ENCODE data around the gene CACNA1C. TPM values are rescaled to one million over a fixed set of nuclear protein-coding genes. Genes with fewer than 3 reads are reported as not detected.

The CACNA1C gene
- total RNA-seq, 1 experiment from 2014 or later, result 1.1 TPM

- H3K4ac ChIP-seq (ENCODE audit: low read depth, low read length), result no peak overlapping the region
- H4K8ac ChIP-seq (replicated peaks; ENCODE audit: insufficient read length, low read depth, low read length), result no peak overlapping the region
- no peak overlapping the region for H2AK5ac ChIP-seq (ENCODE audit: insufficient read length, low read length)
- no peak overlapping the region for H3K27ac ChIP-seq (ENCODE audit: insufficient read length, low read depth, low read length)
- no peaks in the 10 kb centered on the region for H3K9me3 ChIP-seq (ENCODE audit: control insufficient read depth, low read depth, low read length)
- no peak overlapping the region for H3K18ac ChIP-seq (ENCODE audit: insufficient read length, low read depth, low read length)
- no peak overlapping the region for H4K5ac ChIP-seq (ENCODE audit: insufficient read length, low read depth, low read length)
- no peak overlapping the region for H2BK12ac ChIP-seq (ENCODE audit: insufficient read length, low read depth, low read length)
- no peak overlapping the region for H2BK15ac ChIP-seq (ENCODE audit: low read depth, low read length)
- no peak for TF ChIP-seq CTCF (conservative IDR thresholded peaks at IDR 0.05)
- Mint-ChIP-seq H3K27ac (no peak overlapping the region), H3K4me1 (peaks cover 6 to 15% of the 10 kb centered on the region in 2 experiments), H3K9me3 (peaks cover 0 to under 1% of the 10 kb centered on the region in 2 experiments; a peak in 1 of 5 replicates), H3K4me3 (no peak overlapping the region), H3K36me3 (ENCODE audit: insufficient read depth in 1 of 3, low read depth in 3 of 3) (no peaks in the 10 kb centered on the region), H3K27me3 (ENCODE audit: low read depth) (peaks cover 3% of the 10 kb centered on the region; the same call in 1 of the 2 replicates)
- H3T11ph ChIP-seq (ENCODE audit: low read length), result no peak overlapping the region
- H3K56ac ChIP-seq (ENCODE audit: insufficient read length, low read depth, low read length), result no peak overlapping the region
- no peak overlapping the region for H3K4me2 ChIP-seq (ENCODE audit: insufficient read depth, insufficient read length, low read length)
- no peaks in the 10 kb centered on the region for H3K23me2 ChIP-seq (ENCODE audit: insufficient read length, low read depth, low read length, poor library complexity, severe bottlenecking)
- no peak overlapping the region for H2BK120ac ChIP-seq (ENCODE audit: low read depth, low read length, poor library complexity, severe bottlenecking)
- H3K4me1 ChIP-seq (ENCODE audit: insufficient read depth, low read length), result no peaks in the 10 kb centered on the region
- H3K79me2 ChIP-seq (ENCODE audit: insufficient read depth, low read length), result no peaks in the 10 kb centered on the region
- no peak overlapping the region for H4K91ac ChIP-seq (ENCODE audit: insufficient read length, low read depth, low read length)
- no peak overlapping the region for H2AFZ ChIP-seq (ENCODE audit: low read length)
- H4K20me1 ChIP-seq (ENCODE audit: control insufficient read depth, insufficient read depth, insufficient read length), result no peaks in the 10 kb centered on the region
- WGBS (ENCODE audit: extremely low coverage, insufficient read length, low lambda C conversion rate), result no CpG with 5 or more reads among the region's 20 CpGs
- no peak overlapping the region for H2BK5ac ChIP-seq (ENCODE audit: insufficient read length, low read length)
- peak; percentile 37 for DNase-seq
- no peak overlapping the region for H2BK20ac ChIP-seq (ENCODE audit: low read depth, low read length, poor library complexity, severe bottlenecking)
- H3K9ac ChIP-seq (ENCODE audit: extremely low read depth, insufficient read length, low read length), result no peak overlapping the region
- no peaks in the 10 kb centered on the region for H3K27me3 ChIP-seq (ENCODE audit: insufficient read depth, low read length)
- no peak overlapping the region for H3K14ac ChIP-seq (ENCODE audit: insufficient read depth, low read length)
- no peaks in the 10 kb centered on the region for H3K79me1 ChIP-seq (ENCODE audit: insufficient read depth, low read depth, low read length, poor library complexity, severe bottlenecking)
- no peak overlapping the region for H3K23ac ChIP-seq (ENCODE audit: insufficient read length, low read depth, low read length)
Observed at GRCh38 chr12:2677142-2677880, 624.5 kb downstream of the CACNA1C start.

Measured in H9 (cell line).